ENCODE data around the gene ELAPOR2.
"Not testable (repeated sequence)": the region's sequence is repeated elsewhere in the genome, so short reads cannot be mapped to it uniquely, and the experiment has no call there.

DNA sequence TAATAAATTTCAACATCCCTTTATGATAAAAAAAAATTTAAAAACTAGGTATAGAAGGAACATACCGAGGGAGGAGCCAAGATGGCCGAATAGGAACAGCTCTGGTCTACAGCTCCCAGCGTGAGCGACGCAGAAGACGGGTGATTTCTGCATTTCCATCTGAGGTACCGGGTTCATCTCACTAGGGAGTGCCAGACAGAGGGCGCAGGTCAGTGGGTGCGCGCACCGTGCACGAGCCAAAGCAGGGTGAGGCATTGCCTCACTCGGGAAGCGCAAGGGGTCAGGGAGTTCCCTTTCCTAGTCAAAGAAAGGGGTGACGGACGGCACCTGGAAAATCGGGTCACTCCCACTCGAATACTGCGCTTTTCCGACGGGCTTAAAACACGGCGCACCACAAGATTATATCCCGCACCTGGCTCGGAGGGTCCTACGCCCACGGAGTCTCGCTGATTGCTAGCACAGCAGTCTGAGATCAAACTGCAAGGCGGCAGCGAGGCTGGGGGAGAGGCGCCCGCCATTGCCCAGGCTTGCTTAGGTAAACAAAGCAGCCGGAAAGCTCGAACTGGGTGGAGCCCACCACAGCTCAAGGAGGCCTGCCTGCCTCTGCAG, 19.7 kb downstream of the ELAPOR2 start:
- TF ChIP-seq YY1 (IDR thresholded peaks at IDR 0.05; ENCODE audit: insufficient read depth, insufficient replicate concordance, low read depth, low read length) (peak; percentile 4), CTCF (CRISPR knock-in tag; IDR thresholded peaks at IDR 0.05) (peak; percentile 34; the same call in 1 of the 2 replicates)
- not testable (repeated sequence) for TF ChIP-seq MEIS1 (CRISPR knock-in tag; IDR thresholded peaks at IDR 0.05; ENCODE audit: borderline replicate concordance); ZNF678 (CRISPR knock-in tag; IDR thresholded peaks at IDR 0.05); XRCC5 (optimal IDR thresholded peaks at IDR 0.05; ENCODE audit: low read length); HNRNPL (IDR thresholded peaks at IDR 0.05; ENCODE audit: low read depth, low read length); SCMH1 (CRISPR knock-in tag; IDR thresholded peaks at IDR 0.05; ENCODE audit: borderline replicate concordance); RAD21 (CRISPR knock-in tag; IDR thresholded peaks at IDR 0.05); BCLAF1 (IDR thresholded peaks at IDR 0.05); XBP1 (CRISPR knock-in tag; IDR thresholded peaks at IDR 0.05); PRMT3 (CRISPR knock-in tag; IDR thresholded peaks at IDR 0.05; ENCODE audit: borderline replicate concordance, low read depth); ZFP36 (IDR thresholded peaks at IDR 0.05; ENCODE audit: borderline replicate concordance, low read depth, low read length, partially characterized antibody)

Data from HepG2 (cell line).